SU-DHL-6 (cell line): Measurements from ENCODE around the gene CYSRT1.

Source experiments
- H2AFZ ChIP-seq: fragments of 200-600 bp; sonication (generic); 2 replicates; pipeline ENCODE4 v1.6.1; 2014; ENCODE audit warnings: low read depth, mild to moderate bottlenecking, moderate library complexity, mixed read lengths, antibody characterized with exemption, low read length; ENCODE audit not compliant: severe bottlenecking
- H3F3A ChIP-seq: fragments of 200-600 bp; shearing (Covaris generic); 2 replicates; pipeline ENCODE4 v1.6.0; 2016; ENCODE audit warnings: antibody characterized with exemption, mild to moderate bottlenecking; ENCODE audit not compliant: insufficient read depth
- H3K27ac ChIP-seq: fragments of 200-600 bp; sonication (generic); 2 replicates; pipeline ENCODE4 v1.5.1; 2016; ENCODE audit warnings: low read depth, mild to moderate bottlenecking, low read length, moderate library complexity, mixed read lengths
- H3K27me3 ChIP-seq: fragments of 200-600 bp; sonication (generic), shearing (Covaris generic); 2 replicates; pipeline ENCODE4 v1.6.0; 2014; ENCODE audit warnings: mild to moderate bottlenecking, low read length
- H3K36me3 ChIP-seq: fragments of 200-600 bp; sonication (generic); 2 replicates; pipeline ENCODE4 v1.6.1; 2014; ENCODE audit warnings: mild to moderate bottlenecking, low read length, mixed read lengths
- H3K4me2 ChIP-seq: fragments of 300-600, 200-600 bp; shearing (Covaris generic), sonication (generic); 2 replicates; pipeline ENCODE4 v1.6.0; 2014; ENCODE audit warnings: low read length, low read depth, mild to moderate bottlenecking; ENCODE audit not compliant: poor library complexity, severe bottlenecking
- H3K4me3 ChIP-seq: fragments of 200-600 bp; sonication (generic); 2 replicates; pipeline ENCODE4 v1.5.1; 2014; ENCODE audit warnings: antibody characterized with exemption, low read length, mild to moderate bottlenecking, mixed read lengths; ENCODE audit not compliant: insufficient read depth, poor library complexity, severe bottlenecking
- H3K79me2 ChIP-seq: fragments of 200-600 bp; sonication (generic); 2 replicates; pipeline ENCODE4 v1.6.1; 2014; ENCODE audit warnings: mild to moderate bottlenecking, low read length, moderate library complexity; ENCODE audit not compliant: insufficient read depth
- H3K9ac ChIP-seq: fragments of 200-600 bp; sonication (generic); 2 replicates; pipeline ENCODE4 v1.7.0; 2014; ENCODE audit warnings: mild to moderate bottlenecking, low read length
- H3K9me2 ChIP-seq: fragments of 200-600 bp; sonication (generic); replicated peaks from 2 replicates; pipeline ENCODE4 v1.6.1; 2014; ENCODE audit warnings: low read length; ENCODE audit not compliant: insufficient read depth
- H3K9me3 ChIP-seq: fragments of 200-600 bp; sonication (generic); 2 replicates; pipeline ENCODE4 v1.6.1; 2014; ENCODE audit warnings: low read length, mixed read lengths; ENCODE audit not compliant: insufficient read depth
- H4K20me1 ChIP-seq: fragments of 200-600 bp; sonication (generic); 2 replicates; pipeline ENCODE4 v1.6.1; 2014; ENCODE audit warnings: low read depth, mild to moderate bottlenecking, antibody characterized with exemption, low read length, moderate library complexity, mixed read lengths
- EZH2phosphoT487 ChIP-seq: fragments of 200-600 bp; sonication (generic), shearing (Covaris generic); conservative IDR thresholded peaks from 2 replicates; pipeline ENCODE4 v1.6.1; 2018; ENCODE audit warnings: mild to moderate bottlenecking, antibody characterized with exemption, low read length, moderate library complexity, mixed read lengths
- TF ChIP-seq, protein P1 (sequence below): fragments of 200-600 bp; sonication (generic); IDR thresholded peaks from one replicate; pipeline ENCODE4 v1.5.1; 2017; ENCODE audit warnings: antibody characterized with exemption, mild to moderate bottlenecking, low read length, moderate library complexity; ENCODE audit not compliant: insufficient read depth, poor library complexity, severe bottlenecking

The CYSRT1 gene

DNA sequence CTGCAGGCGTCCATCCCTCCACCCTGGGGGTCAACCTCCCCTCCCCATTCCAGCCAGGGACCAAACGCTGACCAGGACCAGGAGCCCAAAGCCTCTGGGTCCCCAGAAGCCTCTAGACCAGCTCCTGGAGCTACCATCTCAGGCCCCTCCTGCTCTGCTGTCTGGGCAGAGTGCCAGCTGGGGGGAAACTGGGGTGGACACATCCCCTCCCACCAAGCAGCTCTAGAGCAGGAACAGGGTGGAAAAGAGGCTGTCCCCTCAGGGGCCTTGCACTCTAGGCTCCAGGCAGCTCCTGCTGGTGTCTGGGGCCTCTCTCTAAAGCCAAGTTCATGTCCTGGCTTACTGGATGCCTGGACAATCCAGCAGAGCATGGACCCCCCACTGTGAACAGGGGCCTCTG is 32.1 kb upstream of the CYSRT1 start:
- Histone ChIP-seq H3K27ac (no peak overlapping the region), H3K4me3 (no peak overlapping the region), H3K9me2 (no peaks in the 10 kb centered on the region), H3K9ac (no peak overlapping the region), H3K9me3 (no peaks in the 10 kb centered on the region), H4K20me1 (no peaks in the 10 kb centered on the region), H3K79me2 (peaks cover 11% of the 10 kb centered on the region), H3K4me2 (no peak overlapping the region), H3K27me3 (no peaks in the 10 kb centered on the region), H3K36me3 (no peaks in the 10 kb centered on the region), H3F3A (no peaks in the 10 kb centered on the region), H2AFZ (no peak overlapping the region)
- TF ChIP-seq, protein P1, sequence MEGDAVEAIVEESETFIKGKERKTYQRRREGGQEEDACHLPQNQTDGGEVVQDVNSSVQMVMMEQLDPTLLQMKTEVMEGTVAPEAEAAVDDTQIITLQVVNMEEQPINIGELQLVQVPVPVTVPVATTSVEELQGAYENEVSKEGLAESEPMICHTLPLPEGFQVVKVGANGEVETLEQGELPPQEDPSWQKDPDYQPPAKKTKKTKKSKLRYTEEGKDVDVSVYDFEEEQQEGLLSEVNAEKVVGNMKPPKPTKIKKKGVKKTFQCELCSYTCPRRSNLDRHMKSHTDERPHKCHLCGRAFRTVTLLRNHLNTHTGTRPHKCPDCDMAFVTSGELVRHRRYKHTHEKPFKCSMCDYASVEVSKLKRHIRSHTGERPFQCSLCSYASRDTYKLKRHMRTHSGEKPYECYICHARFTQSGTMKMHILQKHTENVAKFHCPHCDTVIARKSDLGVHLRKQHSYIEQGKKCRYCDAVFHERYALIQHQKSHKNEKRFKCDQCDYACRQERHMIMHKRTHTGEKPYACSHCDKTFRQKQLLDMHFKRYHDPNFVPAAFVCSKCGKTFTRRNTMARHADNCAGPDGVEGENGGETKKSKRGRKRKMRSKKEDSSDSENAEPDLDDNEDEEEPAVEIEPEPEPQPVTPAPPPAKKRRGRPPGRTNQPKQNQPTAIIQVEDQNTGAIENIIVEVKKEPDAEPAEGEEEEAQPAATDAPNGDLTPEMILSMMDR, result no peak
- no peak for TF ChIP-seq EZH2phosphoT487

- no peak overlapping the region for H3K27ac ChIP-seq
- no peaks in the 10 kb centered on the region for H3K9me3 ChIP-seq
- no peaks in the 10 kb centered on the region for H4K20me1 ChIP-seq
- H3K27me3 ChIP-seq, result no peaks in the 10 kb centered on the region
- H3K4me2 ChIP-seq, result no peak overlapping the region
- H3F3A ChIP-seq, result no peaks in the 10 kb centered on the region
- no peak overlapping the region for H2AFZ ChIP-seq
- H3K9me2 ChIP-seq, result no peaks in the 10 kb centered on the region
- no peaks in the 10 kb centered on the region for H3K36me3 ChIP-seq
- H3K4me3 ChIP-seq, result no peak overlapping the region
- H3K9ac ChIP-seq, result no peak overlapping the region
- peaks cover 6% of the 10 kb centered on the region; the same call in 1 of the 2 replicates for H3K79me2 ChIP-seq
- TF ChIP-seq, protein P1, result no peak
- TF ChIP-seq EZH2phosphoT487, result no peak
Measured at GRCh38 chr9:137193771-137194170, 31.2 kb upstream of the CYSRT1 start.

DNA sequence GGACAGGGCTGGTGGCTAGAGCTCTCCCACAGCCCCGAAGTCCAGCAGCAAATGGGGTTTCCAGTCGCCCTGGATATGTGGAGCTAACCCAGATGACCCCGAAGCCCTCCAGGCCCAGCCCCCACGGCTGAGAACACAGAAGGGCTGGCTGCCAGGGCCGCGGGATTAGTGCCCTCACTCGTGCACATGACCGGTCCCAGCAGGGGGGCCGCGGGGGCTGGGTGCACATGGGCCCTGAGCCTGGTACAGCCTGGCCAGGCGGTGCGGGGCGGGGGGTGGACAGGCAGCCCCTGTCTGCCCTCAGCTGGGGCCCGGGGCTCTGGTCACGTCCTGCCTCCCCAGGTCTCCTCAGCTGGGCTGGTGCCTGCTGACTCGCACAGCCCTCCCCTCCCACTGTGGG is 30.6 kb upstream of the CYSRT1 start:
- TF ChIP-seq EZH2phosphoT487, result no peak
- TF ChIP-seq, protein P1, result no peak
- Histone ChIP-seq H3K27me3 (no peaks in the 10 kb centered on the region), H3F3A (no peaks in the 10 kb centered on the region), H3K79me2 (peaks cover 4% of the 10 kb centered on the region; the same call in 1 of the 2 replicates), H3K36me3 (no peaks in the 10 kb centered on the region), H3K9ac (no peak overlapping the region), H3K4me2 (no peak overlapping the region), H2AFZ (no peak overlapping the region), H3K4me3 (no peak overlapping the region), H3K9me3 (no peaks in the 10 kb centered on the region), H3K9me2 (no peaks in the 10 kb centered on the region), H4K20me1 (no peaks in the 10 kb centered on the region), H3K27ac (no peak overlapping the region)
